ENCODE data around the gene RASSF7. TPM values are rescaled to one million over a fixed set of nuclear protein-coding genes. Genes with fewer than 3 reads are reported as not detected.
"Not testable (repeated sequence)": the region's sequence is repeated elsewhere in the genome, so short reads cannot be mapped to it uniquely, and the experiment has no call there.

The RASSF7 gene
- polyA plus RNA-seq, 2 of the 4 experiments (the other 2 are of a cell fraction), result 18.4 to 30.7 TPM

DNA sequence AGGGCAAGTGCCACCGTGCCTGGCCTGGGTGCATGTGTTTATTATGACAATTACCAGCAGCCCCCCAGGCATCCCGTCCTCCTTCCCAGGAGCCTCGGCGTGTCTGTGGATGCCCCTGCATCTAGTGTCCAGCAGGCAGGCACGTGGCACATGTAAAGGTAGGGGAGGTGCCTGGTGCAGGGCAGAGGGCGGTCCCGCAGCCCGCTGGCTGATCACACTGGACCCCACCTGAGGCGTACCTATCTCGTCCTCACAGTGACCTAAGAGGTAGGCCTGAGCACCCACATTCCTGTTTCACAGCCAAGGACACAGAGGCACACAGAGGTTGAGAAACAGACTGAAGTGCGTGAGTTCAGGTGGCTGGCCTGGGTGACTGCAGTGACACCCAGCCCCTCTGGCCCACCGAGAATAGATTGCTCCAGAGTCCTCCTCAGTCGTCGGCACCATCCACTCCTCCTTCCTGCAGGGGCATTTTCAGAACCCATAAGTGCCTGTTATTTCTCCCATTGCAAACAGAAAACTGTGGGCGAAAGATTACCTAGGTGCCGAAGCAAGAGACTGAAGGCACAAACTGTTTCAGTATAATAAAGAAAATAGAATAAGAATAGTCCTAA lies 12.5 kb downstream of the RASSF7 start:
- 91% methylated on average over 14 of the region's 16 CpGs for WGBS (ENCODE audit: missing lambda C conversion rate)
- Histone ChIP-seq H3K9me3 (no peaks in the 10 kb centered on the region), H3K27ac (no peak overlapping the region), H3K4me3 (no peak overlapping the region), H3K4me1 (peaks cover 19% of the 10 kb centered on the region), H3K4me2 (no peak overlapping the region)
- no peak for ATAC-seq
- no peak for DNase-seq (ENCODE audit: low read depth in 1 of 2, low spot score in 1 of 2)
- TF ChIP-seq, protein P1, sequence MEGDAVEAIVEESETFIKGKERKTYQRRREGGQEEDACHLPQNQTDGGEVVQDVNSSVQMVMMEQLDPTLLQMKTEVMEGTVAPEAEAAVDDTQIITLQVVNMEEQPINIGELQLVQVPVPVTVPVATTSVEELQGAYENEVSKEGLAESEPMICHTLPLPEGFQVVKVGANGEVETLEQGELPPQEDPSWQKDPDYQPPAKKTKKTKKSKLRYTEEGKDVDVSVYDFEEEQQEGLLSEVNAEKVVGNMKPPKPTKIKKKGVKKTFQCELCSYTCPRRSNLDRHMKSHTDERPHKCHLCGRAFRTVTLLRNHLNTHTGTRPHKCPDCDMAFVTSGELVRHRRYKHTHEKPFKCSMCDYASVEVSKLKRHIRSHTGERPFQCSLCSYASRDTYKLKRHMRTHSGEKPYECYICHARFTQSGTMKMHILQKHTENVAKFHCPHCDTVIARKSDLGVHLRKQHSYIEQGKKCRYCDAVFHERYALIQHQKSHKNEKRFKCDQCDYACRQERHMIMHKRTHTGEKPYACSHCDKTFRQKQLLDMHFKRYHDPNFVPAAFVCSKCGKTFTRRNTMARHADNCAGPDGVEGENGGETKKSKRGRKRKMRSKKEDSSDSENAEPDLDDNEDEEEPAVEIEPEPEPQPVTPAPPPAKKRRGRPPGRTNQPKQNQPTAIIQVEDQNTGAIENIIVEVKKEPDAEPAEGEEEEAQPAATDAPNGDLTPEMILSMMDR (IDR thresholded peaks at IDR 0.05), result no peak
- no peak for TF ChIP-seq RCOR1 (IDR thresholded peaks at IDR 0.05; ENCODE audit: low read depth, low read length)
- no peak for TF ChIP-seq POLR2A (IDR thresholded peaks at IDR 0.05; ENCODE audit: low read length)
- TF ChIP-seq ZC3H11A (IDR thresholded peaks at IDR 0.05), result no peak
- TF ChIP-seq MAFK (IDR thresholded peaks at IDR 0.05; ENCODE audit: partially characterized antibody), result no peak
- ChIA-PET POLR2A (no interaction called here), CTCF (interaction anchor here (1.3 kb wide), 1 partner anchor 8 kb away, joined by 4 read pairs; no protein-coding TSS in a partner anchor)
- FAIRE-seq, result no peak

DNA sequence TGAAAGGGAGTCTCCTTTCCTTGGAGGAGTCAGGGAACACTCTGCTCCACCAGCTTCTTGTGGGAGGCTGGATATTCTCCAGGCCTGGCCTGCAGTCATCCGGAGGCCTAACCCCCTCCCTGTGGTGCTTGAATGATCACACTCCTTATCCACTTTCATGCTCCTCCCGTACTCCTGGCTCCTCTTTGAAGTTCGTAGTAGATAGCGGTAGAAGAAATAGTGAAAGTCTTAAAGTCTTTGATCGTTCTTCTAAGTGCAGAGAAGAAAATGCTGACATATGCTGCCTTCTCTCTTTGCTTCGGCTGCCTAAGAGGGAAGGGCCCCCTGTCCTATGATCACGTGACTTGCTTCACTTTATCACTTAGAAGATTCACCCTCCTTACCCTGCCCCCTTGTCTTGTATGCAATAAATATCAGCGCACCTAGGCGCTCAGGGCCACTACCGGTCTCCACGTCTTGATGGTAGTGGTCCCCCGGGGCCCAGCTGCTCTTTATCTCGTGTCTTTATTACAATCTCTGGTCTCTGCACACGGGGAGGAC lies 13.3 kb downstream of the RASSF7 start:
- CTCF ChIA-PET, result interaction anchor here (1.3 kb wide), 1 partner anchor 9 kb away, joined by 4 read pairs; no protein-coding TSS in a partner anchor
- H3K9me3 ChIP-seq; H3K27ac ChIP-seq; H3K4me3 ChIP-seq; FAIRE-seq; ATAC-seq; POLR2A ChIA-PET; DNase-seq (ENCODE audit: low read depth in 1 of 2, low spot score in 1 of 2): not testable (repeated sequence)
- TF ChIP-seq MAFK (IDR thresholded peaks at IDR 0.05; ENCODE audit: partially characterized antibody), result peak; percentile 55
- WGBS (ENCODE audit: missing lambda C conversion rate), result 84% methylated on average over 14 of the region's 14 CpGs
- Histone ChIP-seq H3K4me1 (peaks cover 26% of the 10 kb centered on the region), H3K4me2 (0 out of 3 replicates have a peak overlapping the region, but pooled peaks have one; percentile 100)

DNA sequence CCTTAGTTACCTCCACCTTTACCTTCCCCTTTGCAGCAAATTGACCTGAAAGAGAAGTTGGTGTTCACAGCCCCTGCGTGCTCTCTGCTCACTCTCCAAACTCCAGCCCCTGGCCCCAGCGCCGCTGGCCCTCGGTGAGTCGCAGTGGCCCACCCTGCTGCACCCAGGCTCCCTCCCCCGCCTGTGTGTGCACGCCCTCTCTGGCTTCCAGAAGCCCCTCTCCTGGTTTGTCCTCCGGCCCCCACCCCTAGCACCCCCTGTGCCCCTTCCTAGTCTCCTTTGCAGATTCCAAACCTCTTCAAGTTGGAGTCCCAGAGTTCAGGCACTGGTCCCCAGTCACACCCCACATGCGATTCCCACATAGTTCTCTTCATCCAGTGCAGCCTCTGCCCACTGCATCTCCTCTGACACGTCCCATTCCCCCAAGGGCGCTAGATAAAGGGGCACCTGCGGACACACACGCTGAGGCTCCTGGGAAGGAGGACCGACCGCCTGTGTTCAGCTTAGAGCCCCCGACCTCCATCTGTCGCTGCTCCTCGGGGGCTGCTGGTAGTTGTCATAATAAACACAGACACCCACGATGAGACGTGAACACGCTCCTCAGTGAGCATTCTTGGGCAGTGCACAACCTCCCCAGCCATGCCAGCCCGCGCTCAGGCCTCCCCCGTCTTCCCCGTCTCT lies 14.0 kb downstream of the RASSF7 start:
- POLR2A ChIA-PET, result interaction anchor here (1.1 kb wide), 1 partner anchor 23 kb away, joined by 3 read pairs; no protein-coding TSS in a partner anchor
- 49% methylated on average over 23 of the region's 25 CpGs for WGBS (ENCODE audit: missing lambda C conversion rate)
- no peak for DNase-seq (ENCODE audit: low read depth in 1 of 2, low spot score in 1 of 2)
- no peaks in the 10 kb centered on the region for H3K9me3 ChIP-seq
- H3K4me1 ChIP-seq, result peaks cover 26% of the 10 kb centered on the region
- H3K4me3 ChIP-seq, result peak overlapping the region; percentile 90
- CTCF ChIA-PET, result interaction anchor here (1.0 to 1.8 kb wide), 2 partner anchors 11 to 15 kb away, joined by 3 to 6 read pairs; partner anchors contain the start of gene LMNTD2
- TF ChIP-seq RCOR1 (IDR thresholded peaks at IDR 0.05; ENCODE audit: low read depth, low read length) (no peak), FOSL2 (IDR thresholded peaks at IDR 0.05) (no peak), FOSL2 (CRISPR knock-in tag; IDR thresholded peaks at IDR 0.05) (no peak), CBX8 (IDR thresholded peaks at IDR 0.05) (no peak), ZC3H11A (IDR thresholded peaks at IDR 0.05) (no peak), NPAS2 (CRISPR knock-in tag; IDR thresholded peaks at IDR 0.05; ENCODE audit: borderline replicate concordance) (no peak), RARB (CRISPR knock-in tag; IDR thresholded peaks at IDR 0.05) (no peak)
- peak overlapping the region; percentile 100 for H3K4me2 ChIP-seq
- peak overlapping the region; percentile 84 to 88 for H3K27ac ChIP-seq
- no peak for FAIRE-seq
- peak; percentile 0 to 18; a peak in 3 of 6 replicates for ATAC-seq

DNA sequence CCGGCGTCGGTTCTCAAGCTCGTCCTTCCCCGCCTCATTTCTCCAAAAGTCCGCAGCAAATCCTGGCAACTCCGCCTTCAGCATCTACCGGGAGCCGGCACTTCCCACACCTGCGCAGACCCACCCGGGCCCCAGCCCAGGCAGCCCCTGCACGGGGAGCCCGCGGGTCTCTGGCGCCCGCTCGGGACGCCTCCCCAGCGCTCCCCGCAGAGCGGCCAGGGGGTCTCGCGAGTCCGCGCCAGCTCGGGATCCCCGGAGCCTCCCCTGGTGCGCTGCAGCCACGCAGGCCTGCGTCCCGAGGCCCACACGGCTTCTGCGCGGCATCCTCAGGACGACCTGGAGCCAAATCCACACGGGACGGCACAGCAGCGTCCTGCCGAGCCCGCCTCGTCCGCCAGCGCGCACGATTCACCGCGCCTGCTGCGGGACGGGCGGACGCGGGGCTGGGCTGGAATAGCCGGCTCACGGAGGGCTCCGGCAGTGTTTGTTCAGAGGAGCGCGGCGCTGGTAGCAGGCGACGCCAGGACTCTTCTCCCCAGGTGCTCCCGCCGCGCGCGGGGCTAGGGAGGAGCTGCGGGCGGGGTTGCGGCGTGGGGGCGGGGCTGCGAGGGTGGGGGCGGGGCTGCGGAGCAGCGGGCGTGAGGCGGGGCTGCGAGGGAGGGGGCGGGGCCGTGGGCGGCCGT lies 14.7 kb downstream of the RASSF7 start:
- Histone ChIP-seq H3K4me3 (peak overlapping the region; percentile 90), H3K9me3 (no peaks in the 10 kb centered on the region), H3K4me1 (peaks cover 26% of the 10 kb centered on the region), H3K27ac (peak overlapping the region; percentile 84 to 88), H3K4me2 (peak overlapping the region; percentile 100)
- 3% methylated on average over 23 of the region's 81 CpGs for WGBS (ENCODE audit: missing lambda C conversion rate)
- FAIRE-seq (no peak), DNase-seq (ENCODE audit: low read depth in 1 of 2, low spot score in 1 of 2) (peak in 1 of 2 experiments; percentile 76), ATAC-seq (peak; percentile 47 to 62)
- ChIA-PET CTCF (interaction anchor here (0.6 to 1.8 kb wide), 4 partner anchors 12 to 84 kb away, joined by 3 to 6 read pairs (median 3); partner anchors contain the start of gene LMNTD2), POLR2A (interaction anchor here (0.7 to 1.1 kb wide), 19 partner anchors 8 to 234 kb away, joined by 3 to 7 read pairs (median 4); partner anchors contain the start of genes HRAS, LMNTD2, RPLP2 and TMEM80)
- no peak for TF ChIP-seq JUN (IDR thresholded peaks at IDR 0.05)
- TF ChIP-seq, protein P2, sequence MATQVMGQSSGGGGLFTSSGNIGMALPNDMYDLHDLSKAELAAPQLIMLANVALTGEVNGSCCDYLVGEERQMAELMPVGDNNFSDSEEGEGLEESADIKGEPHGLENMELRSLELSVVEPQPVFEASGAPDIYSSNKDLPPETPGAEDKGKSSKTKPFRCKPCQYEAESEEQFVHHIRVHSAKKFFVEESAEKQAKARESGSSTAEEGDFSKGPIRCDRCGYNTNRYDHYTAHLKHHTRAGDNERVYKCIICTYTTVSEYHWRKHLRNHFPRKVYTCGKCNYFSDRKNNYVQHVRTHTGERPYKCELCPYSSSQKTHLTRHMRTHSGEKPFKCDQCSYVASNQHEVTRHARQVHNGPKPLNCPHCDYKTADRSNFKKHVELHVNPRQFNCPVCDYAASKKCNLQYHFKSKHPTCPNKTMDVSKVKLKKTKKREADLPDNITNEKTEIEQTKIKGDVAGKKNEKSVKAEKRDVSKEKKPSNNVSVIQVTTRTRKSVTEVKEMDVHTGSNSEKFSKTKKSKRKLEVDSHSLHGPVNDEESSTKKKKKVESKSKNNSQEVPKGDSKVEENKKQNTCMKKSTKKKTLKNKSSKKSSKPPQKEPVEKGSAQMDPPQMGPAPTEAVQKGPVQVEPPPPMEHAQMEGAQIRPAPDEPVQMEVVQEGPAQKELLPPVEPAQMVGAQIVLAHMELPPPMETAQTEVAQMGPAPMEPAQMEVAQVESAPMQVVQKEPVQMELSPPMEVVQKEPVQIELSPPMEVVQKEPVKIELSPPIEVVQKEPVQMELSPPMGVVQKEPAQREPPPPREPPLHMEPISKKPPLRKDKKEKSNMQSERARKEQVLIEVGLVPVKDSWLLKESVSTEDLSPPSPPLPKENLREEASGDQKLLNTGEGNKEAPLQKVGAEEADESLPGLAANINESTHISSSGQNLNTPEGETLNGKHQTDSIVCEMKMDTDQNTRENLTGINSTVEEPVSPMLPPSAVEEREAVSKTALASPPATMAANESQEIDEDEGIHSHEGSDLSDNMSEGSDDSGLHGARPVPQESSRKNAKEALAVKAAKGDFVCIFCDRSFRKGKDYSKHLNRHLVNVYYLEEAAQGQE (IDR thresholded peaks at IDR 0.05), result peak; percentile 68
- no peak for TF ChIP-seq NFE2L2 (conservative IDR thresholded peaks at IDR 0.05; ENCODE audit: low read length)
- TF ChIP-seq, protein P3, sequence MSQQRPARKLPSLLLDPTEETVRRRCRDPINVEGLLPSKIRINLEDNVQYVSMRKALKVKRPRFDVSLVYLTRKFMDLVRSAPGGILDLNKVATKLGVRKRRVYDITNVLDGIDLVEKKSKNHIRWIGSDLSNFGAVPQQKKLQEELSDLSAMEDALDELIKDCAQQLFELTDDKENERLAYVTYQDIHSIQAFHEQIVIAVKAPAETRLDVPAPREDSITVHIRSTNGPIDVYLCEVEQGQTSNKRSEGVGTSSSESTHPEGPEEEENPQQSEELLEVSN (IDR thresholded peaks at IDR 0.05; ENCODE audit: borderline replicate concordance, low read depth), result peak; percentile 65; the same call in 1 of the 2 replicates
- TF ChIP-seq POLR2A (IDR thresholded peaks at IDR 0.05; ENCODE audit: low read length), result peak; percentile 57
- no peak for TF ChIP-seq FOSB (CRISPR knock-in tag; IDR thresholded peaks at IDR 0.05)
- peak; percentile 38 for TF ChIP-seq CHD2 (IDR thresholded peaks at IDR 0.05; ENCODE audit: low read length, partially characterized antibody)
- TF ChIP-seq, protein P4, sequence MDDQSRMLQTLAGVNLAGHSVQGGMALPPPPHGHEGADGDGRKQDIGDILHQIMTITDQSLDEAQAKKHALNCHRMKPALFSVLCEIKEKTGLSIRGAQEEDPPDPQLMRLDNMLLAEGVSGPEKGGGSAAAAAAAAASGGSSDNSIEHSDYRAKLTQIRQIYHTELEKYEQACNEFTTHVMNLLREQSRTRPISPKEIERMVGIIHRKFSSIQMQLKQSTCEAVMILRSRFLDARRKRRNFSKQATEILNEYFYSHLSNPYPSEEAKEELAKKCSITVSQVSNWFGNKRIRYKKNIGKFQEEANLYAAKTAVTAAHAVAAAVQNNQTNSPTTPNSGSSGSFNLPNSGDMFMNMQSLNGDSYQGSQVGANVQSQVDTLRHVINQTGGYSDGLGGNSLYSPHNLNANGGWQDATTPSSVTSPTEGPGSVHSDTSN (IDR thresholded peaks at IDR 0.05), result no peak
- TF ChIP-seq NR3C1 (IDR thresholded peaks at IDR 0.05), result no peak
- TF ChIP-seq CEBPB (IDR thresholded peaks at IDR 0.05), result no peak
